Measurements from ENCODE around the gene KIAA2012. TPM values are rescaled to one million over a fixed set of nuclear protein-coding genes. Genes with fewer than 3 reads are reported as not detected.
A peak's percentile ranks its signal among the peaks of the same experiment; 100 is the strongest.

KIAA2012 gene
- total and polyA plus RNA-seq, 2 of the 4 experiments (the other 2 are of a cell fraction) = under 0.01 to 0.09 TPM

GRCh38 chr2:202025816-202026215 is 47.2 kb upstream of the KIAA2012 start:
- H4K91ac ChIP-seq (ENCODE audit: insufficient read depth, low read depth, low read length) = no peak overlapping the region
- ChIA-PET POLR2A (ENCODE audit: unreplicated experiment) (no interaction called here), CTCF (no interaction called here)
- no peak overlapping the region for H3K4me2 ChIP-seq (ENCODE audit: low read depth, low read length)
- H2AFZ ChIP-seq (replicated peaks; ENCODE audit: low read length, poor library complexity) = no peak overlapping the region
- H3K36me3 ChIP-seq (ENCODE audit: control insufficient read depth, insufficient read depth, low read length) = no peaks in the 10 kb centered on the region
- no peak for DNase-seq
- ATAC-seq (ENCODE audit: low read depth) = peak; percentile 18; the same call in 1 of the 2 replicates
- no TSS peak for BruUV-seq (replicated peaks)
- H3K23ac ChIP-seq (ENCODE audit: low read depth, low read length) = no peak overlapping the region
- no peaks in the 10 kb centered on the region for H3K27me3 ChIP-seq (ENCODE audit: control insufficient read depth, insufficient read depth, low read length)
- no peak overlapping the region for H3K14ac ChIP-seq (replicated peaks; ENCODE audit: low read depth, low read length)
- H2BK120ac ChIP-seq (ENCODE audit: low read depth, low read length) = no peak overlapping the region
- no peak overlapping the region for H3K4ac ChIP-seq (ENCODE audit: low read depth, low read length)
- peak overlapping the region; percentile 37; the same call in 1 of the 2 replicates for H2AK5ac ChIP-seq (ENCODE audit: low read depth, low read length)
- H4K8ac ChIP-seq (ENCODE audit: low read depth in 2 of 2, low read length in 2 of 2) = no peak overlapping the region
- H2BK15ac ChIP-seq (ENCODE audit: low read depth, low read length) = no peak overlapping the region
- H3K18ac ChIP-seq (ENCODE audit: low read depth, low read length) = no peak overlapping the region
- no peak overlapping the region for H3K56ac ChIP-seq (ENCODE audit: extremely low read depth, insufficient read depth, low read length)
- in situ Hi-C loops (cut with MboI; ENCODE audit: low sequenced_read_pairs) (no loop called here), dilution Hi-C loops (cut with HindIII; ENCODE audit: low sequenced_read_pairs, unreplicated experiment) (no loop called here), intact Hi-C loops (cut with micrococcal nuclease) (no loop called here)
- no peak overlapping the region for H3K9ac ChIP-seq (ENCODE audit: low read depth, low read length)
- no peak overlapping the region for H3K4me3 ChIP-seq (ENCODE audit: insufficient read depth, low read depth, low read length)
- H3K9me3 ChIP-seq (ENCODE audit: control insufficient read depth, insufficient read depth, low read length) = no peaks in the 10 kb centered on the region
- H3K27ac ChIP-seq (ENCODE audit: insufficient read depth, low read length) = no peak overlapping the region
- peaks cover 5% of the 10 kb centered on the region; the same call in 1 of the 2 replicates for H3K9me1 ChIP-seq (ENCODE audit: insufficient read depth, low read length)
- no peak overlapping the region for H2BK20ac ChIP-seq (ENCODE audit: low read depth, low read length)
- WGBS, 2 experiments (ENCODE audit: extremely low coverage in 2 of 2, insufficient read length in 1 of 2) = no CpG with 5 or more reads among the region's 5 CpGs
- no peak overlapping the region for H4K5ac ChIP-seq (ENCODE audit: low read depth, low read length)
- H3K4me1 ChIP-seq (ENCODE audit: control insufficient read depth, insufficient read depth, low read length) = peaks cover 9% of the 10 kb centered on the region
- H4K20me1 ChIP-seq (ENCODE audit: insufficient read depth, low read length) = no peaks in the 10 kb centered on the region
- TF ChIP-seq USF2 (IDR thresholded peaks at IDR 0.05; ENCODE audit: low read depth, low read length) (no peak), RAD21 (IDR thresholded peaks at IDR 0.05; ENCODE audit: low read length) (no peak), MXI1 (IDR thresholded peaks at IDR 0.05; ENCODE audit: borderline replicate concordance, low read depth, low read length) (no peak), RFX5 (IDR thresholded peaks at IDR 0.05; ENCODE audit: low read depth, low read length) (no peak), NFE2L2 (IDR thresholded peaks at IDR 0.05; ENCODE audit: low read depth, low read length) (no peak), RCOR1 (IDR thresholded peaks at IDR 0.05; ENCODE audit: insufficient replicate concordance, low read length) (no peak), POLR2A (IDR thresholded peaks at IDR 0.05; ENCODE audit: low read depth, low read length) (no peak), FOS (IDR thresholded peaks at IDR 0.05; ENCODE audit: low read depth, low read length) (no peak), SMC3 (IDR thresholded peaks at IDR 0.05; ENCODE audit: low read depth, low read length) (no peak), CTCF (conservative IDR thresholded peaks at IDR 0.05; ENCODE audit: low read depth, low read length) (no peak), CEBPB (IDR thresholded peaks at IDR 0.05; ENCODE audit: low read depth, low read length) (no peak), MAFK (IDR thresholded peaks at IDR 0.05; ENCODE audit: low read depth, low read length) (no peak), ELK1 (IDR thresholded peaks at IDR 0.05; ENCODE audit: borderline replicate concordance, low read depth, low read length) (no peak), BHLHE40 (IDR thresholded peaks at IDR 0.05; ENCODE audit: low read depth, low read length) (no peak), CHD1 (IDR thresholded peaks at IDR 0.05; ENCODE audit: low read depth, low read length) (no peak), MAZ (IDR thresholded peaks at IDR 0.05; ENCODE audit: borderline replicate concordance, low read depth, low read length) (no peak)
- H3K79me1 ChIP-seq (ENCODE audit: low read depth in 1 of 2, low read length in 2 of 2) = peaks cover 0 to 7% of the 10 kb centered on the region in 2 experiments; a peak in 2 of 4 replicates
- H2AK9ac ChIP-seq (replicated peaks; ENCODE audit: low read depth, low read length, poor library complexity) = no peak overlapping the region
- H2BK5ac ChIP-seq (ENCODE audit: low read depth, low read length, poor library complexity, severe bottlenecking) = no peak overlapping the region

Data from IMR-90 (cell line).